HG02840 (cell line): Measurements from ENCODE around the gene ALOX12.
"Not testable (repeated sequence)": the region's sequence is repeated elsewhere in the genome, so short reads cannot be mapped to it uniquely, and the experiment has no call there.

Experiments used
- ATAC-seq: cut with Tn5 transposase; IDR thresholded peaks from one replicate; pipeline ENCODE4 v1.9.1; 2021; ENCODE audit warnings: mild to moderate bottlenecking, moderate library complexity, moderate number of reproducible peaks; ENCODE audit not compliant: unreplicated experiment, low FRiP score

The ALOX12 gene, protein sequence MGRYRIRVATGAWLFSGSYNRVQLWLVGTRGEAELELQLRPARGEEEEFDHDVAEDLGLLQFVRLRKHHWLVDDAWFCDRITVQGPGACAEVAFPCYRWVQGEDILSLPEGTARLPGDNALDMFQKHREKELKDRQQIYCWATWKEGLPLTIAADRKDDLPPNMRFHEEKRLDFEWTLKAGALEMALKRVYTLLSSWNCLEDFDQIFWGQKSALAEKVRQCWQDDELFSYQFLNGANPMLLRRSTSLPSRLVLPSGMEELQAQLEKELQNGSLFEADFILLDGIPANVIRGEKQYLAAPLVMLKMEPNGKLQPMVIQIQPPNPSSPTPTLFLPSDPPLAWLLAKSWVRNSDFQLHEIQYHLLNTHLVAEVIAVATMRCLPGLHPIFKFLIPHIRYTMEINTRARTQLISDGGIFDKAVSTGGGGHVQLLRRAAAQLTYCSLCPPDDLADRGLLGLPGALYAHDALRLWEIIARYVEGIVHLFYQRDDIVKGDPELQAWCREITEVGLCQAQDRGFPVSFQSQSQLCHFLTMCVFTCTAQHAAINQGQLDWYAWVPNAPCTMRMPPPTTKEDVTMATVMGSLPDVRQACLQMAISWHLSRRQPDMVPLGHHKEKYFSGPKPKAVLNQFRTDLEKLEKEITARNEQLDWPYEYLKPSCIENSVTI

DNA sequence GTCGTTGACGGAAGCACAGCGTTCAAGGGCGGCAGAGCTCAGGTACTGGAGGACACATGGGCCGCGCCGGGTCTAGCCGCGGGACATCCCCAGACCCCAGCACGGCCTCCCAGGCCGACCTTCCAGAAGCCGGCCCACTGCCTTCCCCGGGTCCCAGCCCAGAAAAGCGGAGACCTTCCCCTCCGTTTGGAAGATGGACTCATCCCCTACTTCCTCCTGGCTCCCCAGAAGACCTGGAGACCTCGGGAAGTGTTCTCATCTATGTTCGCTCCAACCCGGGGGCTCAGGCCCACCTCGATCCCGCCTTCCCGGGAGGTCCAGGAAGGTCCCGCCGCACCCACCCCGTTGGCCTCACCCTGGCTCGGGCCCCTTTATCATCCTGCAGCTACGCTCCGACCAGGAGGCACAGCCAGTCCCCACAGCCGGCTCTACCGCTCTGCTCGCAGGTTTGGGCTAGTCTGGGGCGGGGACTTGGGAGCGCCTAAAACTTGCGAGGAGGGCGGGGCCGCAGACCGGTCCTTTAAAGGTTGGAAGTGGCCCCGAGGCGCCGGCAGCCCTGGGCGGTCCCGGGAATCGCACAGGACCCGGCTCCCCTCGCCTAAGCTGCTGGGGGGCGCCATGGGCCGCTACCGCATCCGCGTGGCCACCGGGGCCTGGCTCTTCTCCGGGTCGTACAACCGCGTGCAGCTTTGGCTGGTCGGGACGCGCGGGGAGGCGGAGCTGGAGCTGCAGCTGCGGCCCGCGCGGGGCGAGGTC is at the start of gene ALOX12:
Gene ALOX12, plus strand, starts transcription at position 550 of the 756 bp plus-strand sequence. Its CDS starts 69 bp downstream, at position 619.
- ATAC-seq = no peak

DNA sequence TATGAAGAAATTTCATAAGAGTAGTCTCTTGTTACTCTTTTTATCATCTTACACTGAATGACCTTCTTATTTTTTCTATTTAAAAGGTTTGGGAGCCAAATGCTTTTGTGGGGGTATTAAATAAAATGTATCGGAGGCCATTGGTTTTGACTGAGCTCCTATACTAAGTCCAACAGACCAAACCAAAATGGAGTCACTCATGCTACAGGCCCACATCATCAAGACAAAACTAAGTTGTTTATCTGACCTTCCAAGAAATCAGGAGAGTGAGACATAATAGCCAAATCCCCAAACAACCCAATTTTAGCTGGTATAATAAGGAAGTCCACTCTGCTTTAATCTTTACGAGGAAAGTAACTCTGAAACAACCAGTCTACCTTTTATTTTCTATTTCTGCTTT is 48.1 kb upstream of the ALOX12 start:
- no peak for ATAC-seq

- no peak for ATAC-seq
Measured at GRCh38 chr17:6948562-6948961, 47.3 kb upstream of the ALOX12 start.

DNA sequence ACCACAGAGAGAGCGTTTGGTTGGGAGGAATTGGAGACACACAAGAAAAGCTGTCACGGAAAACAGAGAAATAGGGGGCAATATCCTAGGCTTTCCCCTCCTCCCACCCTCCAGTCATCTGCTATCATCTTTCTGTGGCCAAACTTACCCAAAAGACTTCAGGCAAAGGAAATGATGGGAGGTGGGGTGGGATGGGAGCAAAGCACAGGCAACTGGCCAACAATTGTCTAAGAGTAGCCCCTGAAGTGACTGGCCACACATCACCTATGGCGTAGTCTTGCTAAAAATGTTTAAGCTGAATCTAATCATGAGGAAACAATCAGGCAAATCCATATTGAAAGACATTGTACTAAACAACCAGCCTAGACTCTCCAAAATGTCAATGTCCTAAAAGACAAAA is 46.9 kb upstream of the ALOX12 start:
- no peak for ATAC-seq

- ATAC-seq = not testable (repeated sequence)
Measured at GRCh38 chr17:6950938-6951337, 44.9 kb upstream of the ALOX12 start.

DNA sequence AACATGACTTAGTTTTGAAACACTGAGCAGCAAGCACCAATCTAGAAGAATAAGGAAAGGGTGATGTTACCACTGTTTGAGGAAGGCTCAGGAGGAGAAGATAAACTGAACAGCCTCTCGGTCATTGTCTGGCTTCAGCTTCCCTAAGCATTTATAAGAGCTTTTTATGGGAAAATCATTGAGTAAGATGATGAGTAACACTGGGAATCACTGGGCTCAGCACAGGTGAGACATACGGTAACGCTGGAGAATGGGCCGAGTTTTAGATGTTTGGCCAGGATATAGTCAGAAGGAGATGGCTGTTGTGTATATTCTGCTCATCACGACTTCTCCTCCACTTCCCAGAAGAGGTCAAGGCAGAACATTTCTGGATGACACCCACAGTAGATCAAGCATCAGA is 42.2 kb upstream of the ALOX12 start:
- ATAC-seq = no peak

DNA sequence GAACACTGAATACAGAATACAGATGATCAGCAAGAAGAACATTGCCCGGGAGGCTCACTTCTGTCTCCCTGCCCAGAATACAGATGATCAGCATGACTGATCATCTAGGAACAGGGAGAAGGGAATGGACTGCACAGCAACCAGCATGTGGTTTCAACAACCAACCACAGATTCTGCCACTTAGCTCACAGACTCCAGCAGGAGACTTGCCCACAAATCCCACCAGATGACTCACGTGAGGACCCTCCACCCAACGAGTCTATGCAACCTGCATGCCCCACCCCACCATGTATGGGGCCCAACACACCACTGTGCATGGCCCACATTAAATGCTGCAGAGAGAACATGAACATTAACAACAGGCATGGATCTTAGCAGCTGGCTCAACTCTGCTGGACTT is 36.1 kb upstream of the ALOX12 start:
- ATAC-seq = no peak

GRCh38 chr17:6969323-6969726 is 26.5 kb upstream of the ALOX12 start:
- ATAC-seq = no peak

GRCh38 chr17:6970992-6971391 is 24.9 kb upstream of the ALOX12 start:
- no peak for ATAC-seq

DNA sequence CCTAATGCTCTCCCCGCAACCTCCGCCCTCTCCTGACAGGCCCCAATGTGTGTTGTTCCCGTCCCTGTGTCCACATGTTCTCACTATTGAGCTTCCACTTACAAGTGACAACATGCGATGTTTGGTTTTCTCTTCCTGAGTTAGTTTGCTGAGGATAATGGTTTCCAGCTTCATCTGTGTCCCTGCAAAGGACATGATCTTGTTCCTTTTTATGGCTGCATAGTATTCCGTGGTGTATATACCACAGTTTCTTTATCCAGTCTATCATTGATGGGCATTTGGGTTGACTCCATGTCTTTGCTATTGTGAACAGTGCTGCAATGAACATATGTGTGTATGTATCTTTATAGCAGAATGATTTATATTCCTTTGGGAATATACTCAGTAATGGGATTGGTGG is 16.4 kb upstream of the ALOX12 start:
- not testable (repeated sequence) for ATAC-seq

GRCh38 chr17:6981426-6981825 is 14.4 kb upstream of the ALOX12 start:
- ATAC-seq = no peak

GRCh38 chr17:6985266-6985665 is 10.6 kb upstream of the ALOX12 start:
- no peak for ATAC-seq

DNA sequence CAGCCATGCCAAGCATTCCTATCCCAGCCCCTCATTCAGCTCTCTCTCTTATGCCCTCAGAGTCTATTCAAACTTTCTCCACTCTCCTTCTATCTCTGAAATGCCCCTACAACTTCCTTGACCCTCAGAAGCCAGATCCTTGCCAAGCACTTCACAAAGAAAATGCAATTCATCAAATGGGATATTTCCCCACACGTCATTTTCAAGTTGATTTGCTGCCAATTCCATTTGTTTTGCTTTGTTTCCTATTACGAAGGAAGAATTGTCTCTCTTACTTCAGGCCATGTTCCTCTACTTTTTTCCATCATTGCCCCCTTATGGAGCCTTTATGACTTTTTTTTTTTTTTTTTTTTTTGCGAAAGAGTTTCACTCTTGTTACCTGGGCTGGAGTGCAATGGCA is 9.2 kb upstream of the ALOX12 start:
- no peak for ATAC-seq

GRCh38 chr17:6989779-6990178 is 6.1 kb upstream of the ALOX12 start:
- ATAC-seq = no peak

GRCh38 chr17:6993613-6994056 is 2.2 kb upstream of the ALOX12 start:
- not testable (repeated sequence) for ATAC-seq

- no peak for ATAC-seq
Measured at GRCh38 chr17:6994118-6994598, 1.7 kb upstream of the ALOX12 start.

DNA sequence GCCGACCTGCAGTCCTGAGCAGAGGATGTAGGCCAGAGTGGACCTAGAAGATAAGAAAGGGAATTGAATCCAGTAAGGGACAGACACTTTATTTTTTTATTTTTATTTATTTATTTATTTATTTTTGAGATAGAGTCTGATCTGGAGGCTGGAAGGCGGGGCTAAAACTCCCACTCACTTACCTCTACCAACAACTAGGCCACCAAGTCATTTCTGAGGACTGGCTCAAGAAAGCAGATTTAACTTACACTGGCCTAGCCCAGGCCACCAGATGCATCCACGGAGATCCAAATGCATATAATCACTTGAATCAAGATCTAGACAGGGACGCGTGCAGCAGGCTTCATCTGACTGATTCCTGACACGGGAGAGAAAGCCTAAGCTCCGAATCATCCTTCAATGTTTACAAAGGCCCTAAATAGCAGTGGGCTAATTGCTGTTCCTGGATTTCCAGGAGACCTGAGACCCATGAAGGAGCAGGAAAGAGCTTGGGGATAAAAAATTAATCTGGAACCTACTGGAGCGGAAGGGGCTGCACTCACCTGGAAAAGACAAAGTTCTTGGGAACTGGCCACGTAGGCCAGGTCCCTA is 1.1 kb upstream of the ALOX12 start:
- ATAC-seq = no peak

DNA sequence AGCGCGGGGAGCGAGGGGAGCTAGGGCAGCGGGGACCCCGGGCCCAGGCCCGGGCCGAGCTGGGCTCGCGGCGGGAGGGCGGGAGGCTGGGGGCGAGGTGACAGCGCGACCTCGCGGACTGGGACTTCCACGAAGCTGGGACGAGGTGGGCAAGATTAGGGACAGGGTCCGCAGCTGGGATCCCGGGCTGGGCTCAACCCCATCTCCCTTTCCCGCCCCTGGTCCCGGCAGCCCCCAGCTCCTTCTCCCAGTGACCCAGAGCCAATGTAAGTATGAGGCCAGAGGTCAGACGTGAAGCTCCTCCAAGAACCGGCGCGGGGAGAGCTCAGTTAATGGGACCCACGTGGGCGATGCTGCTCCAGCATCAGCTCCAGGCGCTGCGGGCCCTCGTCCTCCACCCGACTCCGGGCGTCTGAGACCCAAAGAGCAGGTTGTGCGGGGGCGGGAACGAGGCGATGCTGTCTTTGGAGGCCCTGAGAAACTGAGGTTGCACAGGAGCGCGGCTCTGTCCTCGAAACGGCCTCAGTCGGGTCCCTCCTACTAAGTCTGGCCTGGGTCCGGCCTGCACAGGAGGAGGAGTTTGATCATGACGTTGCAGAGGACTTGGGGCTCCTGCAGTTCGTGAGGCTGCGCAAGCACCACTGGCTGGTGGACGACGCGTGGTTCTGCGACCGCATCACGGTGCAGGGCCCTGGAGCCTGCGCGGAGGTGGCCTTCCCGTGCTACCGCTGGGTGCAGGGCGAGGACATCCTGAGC is 585 bp downstream of the ALOX12 start:
- ATAC-seq = no peak

GRCh38 chr17:6997171-6997570 is 1.3 kb downstream of the ALOX12 start:
- no peak for ATAC-seq
